IMR-90 (cell line): ENCODE results near the gene ERGIC1. TPM values are rescaled to one million over a fixed set of nuclear protein-coding genes. Genes with fewer than 3 reads are reported as not detected.

ENCODE experiments used
- ATAC-seq: fragments of 200-7000 bp; cut with Tn5 transposase; 2 replicates; pipeline ENCODE4 v1.9.1; 2020; ENCODE audit warnings: low read depth, mild to moderate bottlenecking, moderate library complexity
- BruUV-seq: library from RNA; stranded (reverse); fragments of 400-500 nt; replicated peaks from 2 replicates; lab custom pipeline; 2021; lab: Mats Ljungman, UMichigan
- CTCF ChIA-PET: fragments of 300-600 bp; formaldehyde crosslinking; extraction: SDS; loops from one replicate; lab custom pipeline; 2021; ENCODE audit warnings: antibody characterized with exemption; lab: Yijun Ruan, JAX
- POLR2A ChIA-PET: fragments of 300-600 bp; sonication (Branson Sonifier 250); formaldehyde crosslinking; loops from one replicate; lab custom pipeline; 2022; ENCODE audit warnings: antibody characterized with exemption; ENCODE audit not compliant: unreplicated experiment; lab: Charles Lee
- DNase-seq: peaks from one replicate; pipeline ENCODE4 v3.0.0; 2013
- H2AFZ ChIP-seq: replicated peaks from 2 replicates; pipeline ENCODE3; 2013; ENCODE audit warnings: low read length, mild to moderate bottlenecking; ENCODE audit not compliant: poor library complexity
- H2AK5ac ChIP-seq: 2 replicates; pipeline ENCODE4 v1.6.1; 2013; ENCODE audit warnings: low read depth, low read length, inconsistent platforms
- H2AK9ac ChIP-seq: replicated peaks from 2 replicates; pipeline ENCODE3; 2013; ENCODE audit warnings: mild to moderate bottlenecking, low read depth, low read length, moderate library complexity; ENCODE audit not compliant: poor library complexity
- H2BK120ac ChIP-seq: 2 replicates; pipeline ENCODE4 v1.6.1; 2013; ENCODE audit warnings: low read depth, low read length, inconsistent platforms
- H2BK15ac ChIP-seq: 3 replicates; pipeline ENCODE4 v1.6.1; 2013; ENCODE audit warnings: low read depth, low read length, inconsistent platforms
- H2BK20ac ChIP-seq: 2 replicates; pipeline ENCODE4 v1.6.1; 2013; ENCODE audit warnings: low read depth, mild to moderate bottlenecking, inconsistent platforms, low read length, moderate library complexity
- H2BK5ac ChIP-seq: 2 replicates; pipeline ENCODE4 v1.6.1; 2013; ENCODE audit warnings: mild to moderate bottlenecking, low read depth, low read length, inconsistent platforms; ENCODE audit not compliant: poor library complexity, severe bottlenecking
- H3K14ac ChIP-seq: replicated peaks from 2 replicates; pipeline ENCODE4 v1.6.1; 2013; ENCODE audit warnings: low read depth, low read length, inconsistent platforms
- H3K18ac ChIP-seq: 2 replicates; pipeline ENCODE4 v1.6.1; 2013; ENCODE audit warnings: low read depth, low read length, control low read depth
- H3K23ac ChIP-seq: 2 replicates; pipeline ENCODE4 v1.6.1; 2013; ENCODE audit warnings: low read depth, low read length, inconsistent platforms
- H3K27ac ChIP-seq: 2 replicates; pipeline ENCODE4 v1.5.1; 2013; ENCODE audit warnings: mild to moderate bottlenecking, control low read depth, low read length; ENCODE audit not compliant: insufficient read depth
- H3K27me3 ChIP-seq: 2 replicates; pipeline ENCODE4 v1.6.1; 2013; ENCODE audit warnings: low read length; ENCODE audit not compliant: control insufficient read depth, insufficient read depth
- H3K36me3 ChIP-seq: 2 replicates; pipeline ENCODE4 v1.6.1; 2013; ENCODE audit warnings: low read length, mixed read lengths; ENCODE audit not compliant: control insufficient read depth, insufficient read depth
- H3K4ac ChIP-seq: 2 replicates; pipeline ENCODE4 v1.6.1; 2013; ENCODE audit warnings: low read depth, low read length, inconsistent platforms
- H3K4me1 ChIP-seq: 2 replicates; pipeline ENCODE4 v1.6.1; 2013; ENCODE audit warnings: low read length, mixed read lengths; ENCODE audit not compliant: control insufficient read depth, insufficient read depth
- H3K4me2 ChIP-seq: 2 replicates; pipeline ENCODE4 v1.6.1; 2013; ENCODE audit warnings: low read depth, mild to moderate bottlenecking, control low read depth, low read length, moderate library complexity
- H3K4me3 ChIP-seq: 2 replicates; pipeline ENCODE4 v1.5.1; 2013; ENCODE audit warnings: low read depth, mild to moderate bottlenecking, control low read depth, low read length, moderate library complexity; ENCODE audit not compliant: insufficient read depth
- H3K56ac ChIP-seq: 2 replicates; pipeline ENCODE4 v1.6.1; 2013; ENCODE audit warnings: low read length, inconsistent platforms; ENCODE audit not compliant: insufficient read depth; ENCODE audit errors: extremely low read depth
- H3K79me1 ChIP-seq, 2 experiments: 2 replicates each; pipeline ENCODE4 v1.6.1; 2013; ENCODE audit warnings: low read length in 2 of 2, inconsistent platforms in 1 of 2, low read depth in 1 of 2
- H3K9ac ChIP-seq: 2 replicates; pipeline ENCODE4 v1.6.1; 2013; ENCODE audit warnings: low read depth, low read length, control low read depth
- H3K9me1 ChIP-seq: 2 replicates; pipeline ENCODE4 v1.6.1; 2013; ENCODE audit warnings: low read length, inconsistent platforms; ENCODE audit not compliant: insufficient read depth
- H3K9me3 ChIP-seq: 2 replicates; pipeline ENCODE4 v1.6.1; 2013; ENCODE audit warnings: low read length; ENCODE audit not compliant: control insufficient read depth, insufficient read depth
- H4K20me1 ChIP-seq: 2 replicates; pipeline ENCODE4 v1.6.1; 2013; ENCODE audit warnings: low read length, inconsistent platforms; ENCODE audit not compliant: insufficient read depth
- H4K5ac ChIP-seq: 2 replicates; pipeline ENCODE4 v1.6.1; 2013; ENCODE audit warnings: mild to moderate bottlenecking, low read depth, low read length, control low read depth
- H4K8ac ChIP-seq, 2 experiments: 2 replicates each; pipeline ENCODE4 v1.6.1; 2013; ENCODE audit warnings: low read depth in 2 of 2, low read length in 2 of 2, control low read depth in 1 of 2, inconsistent platforms in 1 of 2
- H4K91ac ChIP-seq: 2 replicates; pipeline ENCODE4 v1.6.1; 2013; ENCODE audit warnings: low read depth, low read length, inconsistent platforms; ENCODE audit not compliant: insufficient read depth
- BHLHE40 ChIP-seq: fragments of 150-350 bp; IDR thresholded peaks from 2 replicates; pipeline ENCODE4 v1.6.1; 2016; ENCODE audit warnings: mild to moderate bottlenecking, low read depth, low read length
- CEBPB ChIP-seq: IDR thresholded peaks from 2 replicates; pipeline ENCODE4 v1.6.1; 2012; ENCODE audit warnings: low read depth, low read length, improper control_type of control experiment
- CHD1 ChIP-seq: IDR thresholded peaks from 2 replicates; pipeline ENCODE4 v1.6.1; 2012; ENCODE audit warnings: low read depth, low read length, improper control_type of control experiment
- FOS ChIP-seq: fragments of 150-350 bp; IDR thresholded peaks from 2 replicates; pipeline ENCODE4 v1.6.1; 2016; ENCODE audit warnings: low read depth, low read length
- MAFK ChIP-seq: IDR thresholded peaks from 2 replicates; pipeline ENCODE4 v1.6.1; 2012; ENCODE audit warnings: low read depth, low read length, improper control_type of control experiment
- MAZ ChIP-seq: IDR thresholded peaks from 2 replicates; pipeline ENCODE4 v1.6.1; 2012; ENCODE audit warnings: low read depth, mild to moderate bottlenecking, low read length, improper control_type of control experiment, moderate library complexity, borderline replicate concordance
- MXI1 ChIP-seq: IDR thresholded peaks from 2 replicates; pipeline ENCODE4 v1.6.1; 2012; ENCODE audit warnings: low read depth, mild to moderate bottlenecking, low read length, moderate library complexity, borderline replicate concordance
- NFE2L2 ChIP-seq: fragments of 150-350 bp; IDR thresholded peaks from 2 replicates; pipeline ENCODE4 v1.6.1; 2016; ENCODE audit warnings: low read depth, mild to moderate bottlenecking, low read length
- POLR2A ChIP-seq: IDR thresholded peaks from 2 replicates; pipeline ENCODE4 v1.6.1; 2012; ENCODE audit warnings: mild to moderate bottlenecking, low read depth, low read length
- RAD21 ChIP-seq: IDR thresholded peaks from 2 replicates; pipeline ENCODE4 v1.6.1; 2012; ENCODE audit warnings: low read length, improper control_type of control experiment
- RCOR1 ChIP-seq: IDR thresholded peaks from 2 replicates; pipeline ENCODE4 v1.6.1; 2012; ENCODE audit warnings: mild to moderate bottlenecking, low read length, improper control_type of control experiment; ENCODE audit not compliant: insufficient replicate concordance
- RFX5 ChIP-seq: IDR thresholded peaks from 2 replicates; pipeline ENCODE4 v1.8.0; 2012; ENCODE audit warnings: low read depth, mild to moderate bottlenecking, low read length, moderate library complexity
- SMC3 ChIP-seq: fragments of 150-350 bp; IDR thresholded peaks from 2 replicates; pipeline ENCODE4 v1.6.1; 2016; ENCODE audit warnings: low read depth, mild to moderate bottlenecking, antibody characterized with exemption, low read length, moderate library complexity
- WGBS, 2 experiments: methylation state at CpG; one replicate each; pipeline versions ENCODE4 v1.1.5 to v1.1.7; 2013; ENCODE audit warnings: missing lambda C conversion rate in 2 of 2; ENCODE audit not compliant: insufficient read length in 1 of 2; ENCODE audit errors: extremely low coverage in 2 of 2; 5-methylcytosine and 5-hydroxymethylcytosine counted together
- dilution Hi-C: fragments of 300-500 bp; cut with HindIII; formaldehyde crosslinking; loops from one replicate; pipeline ENCODE4 v1.14.3; 2018; ENCODE audit warnings: low sequenced_read_pairs; ENCODE audit not compliant: unreplicated experiment
- in situ Hi-C: fragments of 300-500 bp; cut with MboI; formaldehyde crosslinking; loops from 3 replicates; pipeline ENCODE4 v1.14.3; 2019; ENCODE audit warnings: low sequenced_read_pairs, inconsistent platforms, mixed read lengths
- intact Hi-C: fragments of 100-400 bp; cut with micrococcal nuclease; formaldehyde crosslinking; loops from 2 replicates; pipeline ENCODE4 v1.10.0; 2022
- polyA plus RNA-seq, 3 experiments: library from polyadenylated mRNA; depleted of rRNA; stranded (reverse); fragments of >200 nt; gene quantifications; 2 replicates each; pipeline ENCODE4 v1.2.3, GENCODE V29; 2012; ENCODE audit warnings: low replicate concordance in 1 of 3
- total RNA-seq: library from RNA; depleted of rRNA; stranded (reverse); fragments of >200 nt; gene quantifications from 2 replicates; pipeline ENCODE4 v1.2.3, GENCODE V29; 2012
- TF ChIP-seq, protein P1 (sequence below): conservative IDR thresholded peaks from 2 replicates; pipeline ENCODE4 v1.5.1; 2012; ENCODE audit warnings: mild to moderate bottlenecking, low read depth, low read length, improper control_type of control experiment
- TF ChIP-seq, protein P2 (sequence below): fragments of 150-350 bp; IDR thresholded peaks from 2 replicates; pipeline ENCODE4 v1.6.1; 2017; ENCODE audit warnings: mild to moderate bottlenecking, antibody characterized with exemption, low read length, low read depth
- TF ChIP-seq, protein P3 (sequence below): fragments of 150-350 bp; IDR thresholded peaks from 2 replicates; pipeline ENCODE4 v1.6.1; 2016; ENCODE audit warnings: low read depth, mild to moderate bottlenecking, low read length, moderate library complexity, borderline replicate concordance

ERGIC1 gene
- total and polyA plus RNA-seq, 2 of the 4 experiments (the other 2 are of a cell fraction): 134 to 192 TPM

DNA sequence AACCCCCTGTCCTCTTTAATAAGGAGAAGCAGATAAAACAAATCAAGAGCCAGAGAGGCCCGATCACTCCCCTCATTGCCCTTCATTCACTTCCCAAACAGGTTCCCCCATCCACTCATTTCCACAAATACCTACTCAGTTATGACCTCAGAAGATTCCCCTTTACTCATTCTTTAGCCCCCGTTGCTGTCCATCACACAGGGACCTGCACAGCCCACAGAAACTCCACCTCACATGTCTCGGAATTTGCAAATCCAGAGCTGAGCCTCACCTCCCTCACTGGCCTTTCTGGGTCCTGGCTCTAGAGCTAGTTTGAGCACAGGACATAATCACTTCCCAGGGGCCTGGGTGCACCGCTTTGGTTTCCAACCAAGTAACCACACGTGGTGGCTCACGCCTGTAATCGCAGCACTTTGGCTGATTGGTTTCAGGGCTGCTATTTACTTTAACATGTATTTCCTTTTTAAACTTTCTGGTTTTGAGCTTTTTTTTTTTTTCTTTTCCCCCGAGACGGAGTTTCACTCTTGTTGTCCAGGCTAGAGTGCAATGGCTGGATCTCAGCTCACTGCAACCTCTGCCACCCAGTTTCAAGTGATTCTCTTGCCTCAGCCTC is 167.3 kb downstream of the ERGIC1 start:
- DNase-seq: no peak
- Histone ChIP-seq H3K4me2 (no peak overlapping the region), H2BK5ac (no peak overlapping the region), H3K79me1 (peaks cover 29 to 61% of the 10 kb centered on the region in 2 experiments), H4K91ac (no peak overlapping the region), H3K18ac (no peak overlapping the region), H3K4ac (no peak overlapping the region), H4K5ac (no peak overlapping the region), H3K56ac (no peak overlapping the region), H3K14ac (no peak overlapping the region), H3K9me1 (peaks cover 12% of the 10 kb centered on the region; the same call in 1 of the 2 replicates), H2BK15ac (no peak overlapping the region), H4K20me1 (peaks cover 45% of the 10 kb centered on the region), H2AFZ (no peak overlapping the region), H3K9ac (no peak overlapping the region), H3K36me3 (peaks cover 6% of the 10 kb centered on the region), H2AK5ac (no peak overlapping the region), H2AK9ac (no peak overlapping the region), H3K4me1 (peaks cover 3% of the 10 kb centered on the region; the same call in 1 of the 2 replicates), H4K8ac (no peak overlapping the region), H3K9me3 (no peaks in the 10 kb centered on the region), H3K27ac (no peak overlapping the region), H3K23ac (no peak overlapping the region), H3K27me3 (no peaks in the 10 kb centered on the region), H2BK120ac (no peak overlapping the region), H2BK20ac (no peak overlapping the region), H3K4me3 (no peak overlapping the region)
- TF ChIP-seq FOS (no peak), RCOR1 (no peak), SMC3 (no peak), BHLHE40 (no peak), RAD21 (no peak), CHD1 (no peak), MAFK (no peak), RFX5 (no peak), NFE2L2 (no peak), POLR2A (no peak), MXI1 (no peak), MAZ (no peak), CEBPB (no peak)
- TF ChIP-seq, protein P1, sequence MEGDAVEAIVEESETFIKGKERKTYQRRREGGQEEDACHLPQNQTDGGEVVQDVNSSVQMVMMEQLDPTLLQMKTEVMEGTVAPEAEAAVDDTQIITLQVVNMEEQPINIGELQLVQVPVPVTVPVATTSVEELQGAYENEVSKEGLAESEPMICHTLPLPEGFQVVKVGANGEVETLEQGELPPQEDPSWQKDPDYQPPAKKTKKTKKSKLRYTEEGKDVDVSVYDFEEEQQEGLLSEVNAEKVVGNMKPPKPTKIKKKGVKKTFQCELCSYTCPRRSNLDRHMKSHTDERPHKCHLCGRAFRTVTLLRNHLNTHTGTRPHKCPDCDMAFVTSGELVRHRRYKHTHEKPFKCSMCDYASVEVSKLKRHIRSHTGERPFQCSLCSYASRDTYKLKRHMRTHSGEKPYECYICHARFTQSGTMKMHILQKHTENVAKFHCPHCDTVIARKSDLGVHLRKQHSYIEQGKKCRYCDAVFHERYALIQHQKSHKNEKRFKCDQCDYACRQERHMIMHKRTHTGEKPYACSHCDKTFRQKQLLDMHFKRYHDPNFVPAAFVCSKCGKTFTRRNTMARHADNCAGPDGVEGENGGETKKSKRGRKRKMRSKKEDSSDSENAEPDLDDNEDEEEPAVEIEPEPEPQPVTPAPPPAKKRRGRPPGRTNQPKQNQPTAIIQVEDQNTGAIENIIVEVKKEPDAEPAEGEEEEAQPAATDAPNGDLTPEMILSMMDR: no peak
- TF ChIP-seq, protein P2, sequence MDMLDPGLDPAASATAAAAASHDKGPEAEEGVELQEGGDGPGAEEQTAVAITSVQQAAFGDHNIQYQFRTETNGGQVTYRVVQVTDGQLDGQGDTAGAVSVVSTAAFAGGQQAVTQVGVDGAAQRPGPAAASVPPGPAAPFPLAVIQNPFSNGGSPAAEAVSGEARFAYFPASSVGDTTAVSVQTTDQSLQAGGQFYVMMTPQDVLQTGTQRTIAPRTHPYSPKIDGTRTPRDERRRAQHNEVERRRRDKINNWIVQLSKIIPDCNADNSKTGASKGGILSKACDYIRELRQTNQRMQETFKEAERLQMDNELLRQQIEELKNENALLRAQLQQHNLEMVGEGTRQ: no peak
- TF ChIP-seq, protein P3, sequence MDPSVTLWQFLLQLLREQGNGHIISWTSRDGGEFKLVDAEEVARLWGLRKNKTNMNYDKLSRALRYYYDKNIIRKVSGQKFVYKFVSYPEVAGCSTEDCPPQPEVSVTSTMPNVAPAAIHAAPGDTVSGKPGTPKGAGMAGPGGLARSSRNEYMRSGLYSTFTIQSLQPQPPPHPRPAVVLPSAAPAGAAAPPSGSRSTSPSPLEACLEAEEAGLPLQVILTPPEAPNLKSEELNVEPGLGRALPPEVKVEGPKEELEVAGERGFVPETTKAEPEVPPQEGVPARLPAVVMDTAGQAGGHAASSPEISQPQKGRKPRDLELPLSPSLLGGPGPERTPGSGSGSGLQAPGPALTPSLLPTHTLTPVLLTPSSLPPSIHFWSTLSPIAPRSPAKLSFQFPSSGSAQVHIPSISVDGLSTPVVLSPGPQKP: no peak
- dilution Hi-C loops (no loop called here), in situ Hi-C loops (no loop called here), intact Hi-C loops (no loop called here)
- POLR2A ChIA-PET: no interaction called here
- CTCF ChIA-PET: interaction anchor here (0.9 kb wide), 1 partner anchor 57 kb away, joined by 4 read pairs; no protein-coding TSS in a partner anchor
- 83% methylated on average over 3 of the region's 9 CpGs; no CpG with 5 or more reads in 1 of the 2 experiments for WGBS, 2 experiments
- no peak for ATAC-seq
- no TSS peak for BruUV-seq
